ENCODE data around the gene KIF2C.

- TF ChIP-seq EZH2 (IDR thresholded peaks at IDR 0.05): no peak
- TF ChIP-seq POLR2AphosphoS5 (IDR thresholded peaks at IDR 0.05; ENCODE audit: borderline replicate concordance, low read depth, low read length): no peak
- no peak for TF ChIP-seq FOXP2 (optimal IDR thresholded peaks at IDR 0.05; ENCODE audit: control extremely low read depth, extremely low read length, insufficient read depth)
Measured at GRCh38 chr1:44718091-44718490, 21.5 kb upstream of the KIF2C start.

Data from SK-N-MC (cell line).